IPS-11a (cell line): ENCODE data around the gene ANKZF1.
A peak's percentile ranks its signal among the peaks of the same experiment; 100 is the strongest.

ENCODE experiments used
- H3K4me3 ChIP-seq: one replicate; pipeline ENCODE4 v1.5.1; 2013; ENCODE audit warnings: low read depth, low read length, control low read depth

The ANKZF1 gene

DNA sequence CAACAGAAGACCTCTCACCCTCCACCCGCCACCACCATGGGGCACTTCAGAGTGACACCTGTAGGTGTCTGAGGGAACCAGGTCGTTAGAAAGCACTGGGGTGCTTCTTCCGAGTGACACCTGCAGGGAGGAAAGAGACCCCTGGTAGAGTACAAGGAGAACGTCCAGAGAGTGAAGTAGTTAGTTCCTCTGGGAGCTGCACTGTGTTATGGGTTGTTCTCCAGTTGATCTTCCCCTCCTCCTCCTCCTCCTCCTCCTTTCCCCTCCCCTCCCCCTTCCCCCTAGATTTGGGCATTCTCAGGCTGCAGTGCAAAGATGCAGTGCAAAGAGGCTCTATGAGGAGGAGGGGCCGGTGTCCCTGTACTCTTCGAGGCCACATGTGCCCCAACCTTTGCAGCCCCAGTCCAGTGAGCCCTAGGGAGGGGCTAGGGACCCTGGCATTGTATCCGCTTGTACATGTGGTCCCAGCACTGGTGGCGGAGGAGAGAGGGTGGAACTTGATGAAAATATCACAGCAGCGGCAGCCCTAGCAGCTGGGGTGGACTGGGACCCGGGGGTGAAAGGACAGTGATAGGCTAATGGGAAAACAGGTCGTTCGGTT, 50.4 kb downstream of the ANKZF1 start:
- peak overlapping the region; percentile 31 for H3K4me3 ChIP-seq

DNA sequence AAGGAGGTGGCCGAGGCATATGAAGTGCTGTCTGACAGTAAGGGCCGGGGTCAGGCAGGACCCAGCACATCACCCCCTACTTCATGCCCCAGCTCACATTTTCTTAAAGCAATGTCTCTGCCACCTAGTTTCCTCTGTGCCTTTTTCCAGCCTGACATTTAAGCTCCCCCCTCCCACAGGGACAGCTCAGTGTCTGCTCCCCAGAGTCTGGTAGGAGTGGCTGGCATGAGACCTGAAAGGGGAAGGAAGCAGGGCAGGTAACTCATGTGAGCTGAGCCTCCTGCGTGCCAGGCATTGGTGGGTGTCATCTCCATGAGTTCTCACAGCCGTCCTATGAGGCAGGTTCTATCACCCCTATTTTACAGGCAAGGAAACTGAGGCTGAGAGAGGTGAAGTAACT, 51.0 kb downstream of the ANKZF1 start:
- H3K4me3 ChIP-seq: no peak overlapping the region

DNA sequence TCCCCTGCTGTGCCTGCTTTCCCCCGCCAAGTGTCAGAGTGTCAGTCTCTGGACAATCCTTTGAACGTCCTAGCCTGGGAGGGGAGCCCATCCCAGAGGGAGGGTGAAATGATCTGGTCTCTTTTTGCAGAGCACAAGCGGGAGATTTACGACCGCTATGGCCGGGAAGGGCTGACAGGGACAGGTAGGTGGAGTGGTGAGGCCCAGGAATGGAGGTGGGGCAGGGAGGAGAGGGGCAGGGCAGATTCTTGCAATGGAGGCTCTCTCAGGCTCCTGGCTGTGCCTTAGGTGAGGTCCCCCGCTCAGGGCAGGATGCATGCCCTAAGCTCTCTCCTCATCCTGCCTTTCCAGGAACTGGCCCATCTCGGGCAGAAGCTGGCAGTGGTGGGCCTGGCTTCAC, 52.0 kb downstream of the ANKZF1 start:
- H3K4me3 ChIP-seq: no peak overlapping the region

DNA sequence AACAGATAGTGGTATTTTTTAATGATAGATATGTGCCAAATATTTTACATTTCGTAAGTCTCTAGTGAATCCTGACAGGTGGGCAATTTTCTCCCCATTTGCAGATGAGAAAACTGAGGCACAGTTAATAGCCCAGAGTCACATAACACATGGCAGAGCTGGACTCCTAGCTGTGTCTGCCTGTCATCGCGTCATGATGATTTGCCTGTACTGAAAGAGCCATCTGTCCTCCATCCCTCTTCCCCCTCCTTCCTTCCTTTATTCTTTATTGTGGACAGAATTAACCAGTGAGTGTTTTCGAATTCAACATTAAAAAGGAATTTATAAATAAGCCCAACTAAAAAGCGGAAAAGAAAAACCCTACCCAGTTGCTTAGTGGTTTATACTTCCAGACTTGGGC, 52.8 kb downstream of the ANKZF1 start:
- no peak overlapping the region for H3K4me3 ChIP-seq

DNA sequence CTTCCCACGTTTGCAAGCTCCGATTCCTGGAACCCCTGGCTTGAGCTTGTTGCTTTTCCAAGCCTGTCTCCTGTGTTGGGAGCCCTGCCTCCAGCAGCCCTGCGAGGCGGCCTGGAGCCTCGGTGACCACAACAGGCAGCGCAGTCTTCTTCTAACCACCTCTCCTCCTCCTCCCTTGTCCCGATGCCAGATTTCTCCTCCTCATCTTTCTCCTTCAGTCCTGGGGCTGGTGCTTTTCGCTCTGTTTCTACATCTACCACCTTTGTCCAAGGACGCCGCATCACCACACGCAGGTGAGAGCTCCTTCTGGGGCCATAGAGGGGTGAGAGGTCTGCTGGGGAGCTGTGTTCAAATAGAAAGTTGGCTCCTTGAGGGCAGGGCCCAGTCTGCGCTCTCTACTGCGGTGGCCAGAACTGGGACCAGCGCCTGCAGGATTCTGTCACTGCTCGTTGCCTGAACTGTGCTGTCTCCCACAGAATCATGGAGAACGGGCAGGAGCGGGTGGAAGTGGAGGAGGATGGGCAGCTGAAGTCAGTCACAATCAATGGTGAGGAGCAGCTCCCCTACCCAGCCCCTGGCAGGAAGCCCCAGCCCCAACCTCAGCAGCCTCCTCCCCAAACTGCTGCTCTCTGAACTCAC, 53.5 kb downstream of the ANKZF1 start:
- no peak overlapping the region for H3K4me3 ChIP-seq

DNA sequence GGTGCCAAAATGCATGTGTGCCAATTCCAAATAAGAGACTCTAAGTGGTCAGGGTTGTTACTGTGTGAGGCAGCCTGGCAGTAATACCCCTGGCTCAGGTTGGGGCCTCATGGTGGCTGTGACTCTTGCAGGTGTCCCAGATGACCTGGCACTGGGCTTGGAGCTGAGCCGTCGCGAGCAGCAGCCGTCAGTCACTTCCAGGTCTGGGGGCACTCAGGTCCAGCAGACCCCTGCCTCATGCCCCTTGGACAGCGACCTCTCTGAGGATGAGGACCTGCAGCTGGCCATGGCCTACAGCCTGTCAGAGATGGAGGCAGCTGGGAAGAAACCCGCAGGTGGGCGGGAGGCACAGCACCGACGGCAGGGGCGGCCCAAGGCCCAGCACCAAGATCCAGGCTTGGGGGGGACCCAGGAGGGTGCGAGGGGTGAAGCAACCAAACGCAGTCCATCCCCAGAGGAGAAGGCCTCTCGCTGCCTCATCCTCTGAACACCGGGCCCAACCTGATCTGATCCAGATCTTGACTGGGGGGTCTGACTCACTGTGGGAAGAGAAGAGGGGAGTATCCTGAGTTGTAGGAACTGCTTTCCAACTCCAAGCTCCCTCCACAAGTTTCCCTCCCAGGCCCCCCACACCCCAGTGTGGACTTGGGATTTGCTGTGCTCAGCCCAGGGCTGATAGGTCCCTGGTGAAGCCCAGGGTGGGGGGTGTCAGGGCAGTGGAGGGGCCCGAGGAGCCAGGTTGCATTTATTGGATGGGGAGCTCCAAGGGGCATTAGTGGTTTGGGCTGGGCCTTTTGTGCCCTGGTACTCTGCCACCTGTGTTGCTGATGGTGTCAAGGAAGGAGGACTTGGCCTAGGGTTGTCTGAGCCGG, 55.1 kb downstream of the ANKZF1 start:
- no peak overlapping the region for H3K4me3 ChIP-seq

DNA sequence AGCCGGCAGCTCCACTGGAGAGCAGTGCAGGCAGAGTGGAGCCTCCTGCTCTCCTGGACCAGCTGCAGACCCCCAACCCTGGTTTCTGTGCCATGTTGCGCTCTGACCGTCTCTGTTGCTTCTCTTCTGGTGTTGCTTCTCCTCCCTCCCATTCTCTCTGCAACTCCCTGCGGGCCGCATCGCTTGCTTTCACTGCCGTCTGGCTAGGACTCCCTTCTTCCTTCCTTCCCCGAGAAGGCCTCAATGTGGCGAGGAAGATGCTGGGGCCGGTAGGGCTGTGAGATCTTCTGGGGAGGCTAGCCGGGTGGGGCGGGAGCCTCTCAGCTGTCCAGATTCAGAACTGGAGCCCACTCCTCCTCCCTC, 55.7 kb downstream of the ANKZF1 start:
- H3K4me3 ChIP-seq: no peak overlapping the region

DNA sequence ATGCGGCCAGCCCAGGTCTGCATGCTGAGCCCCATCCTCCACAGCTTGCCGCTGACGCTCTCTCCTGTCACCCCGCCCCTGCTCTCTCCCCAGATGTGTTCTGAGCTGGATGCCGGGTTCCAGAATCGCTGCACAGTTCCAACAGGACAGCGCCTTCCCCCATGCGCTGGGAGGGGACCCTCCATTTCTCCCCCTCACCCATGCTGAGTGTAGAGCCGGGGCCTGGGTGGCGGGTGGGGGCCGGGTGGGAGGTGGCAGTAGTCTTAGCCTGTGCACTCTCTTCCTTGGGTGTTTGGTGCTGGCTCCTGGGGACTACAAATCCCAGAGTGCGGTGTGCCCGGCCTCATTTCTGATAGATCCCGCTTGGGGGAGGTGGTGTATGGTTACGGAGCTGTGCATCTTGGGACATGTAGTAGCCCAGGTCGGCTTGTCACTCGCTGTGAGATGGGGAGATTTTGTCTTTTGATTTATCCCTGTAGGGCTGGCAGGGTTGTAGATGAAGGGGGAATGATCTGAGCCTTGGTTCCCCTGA, 56.4 kb downstream of the ANKZF1 start:
- no peak overlapping the region for H3K4me3 ChIP-seq
